ENCODE data around the gene TRAPPC14.

- TF ChIP-seq, protein P1, sequence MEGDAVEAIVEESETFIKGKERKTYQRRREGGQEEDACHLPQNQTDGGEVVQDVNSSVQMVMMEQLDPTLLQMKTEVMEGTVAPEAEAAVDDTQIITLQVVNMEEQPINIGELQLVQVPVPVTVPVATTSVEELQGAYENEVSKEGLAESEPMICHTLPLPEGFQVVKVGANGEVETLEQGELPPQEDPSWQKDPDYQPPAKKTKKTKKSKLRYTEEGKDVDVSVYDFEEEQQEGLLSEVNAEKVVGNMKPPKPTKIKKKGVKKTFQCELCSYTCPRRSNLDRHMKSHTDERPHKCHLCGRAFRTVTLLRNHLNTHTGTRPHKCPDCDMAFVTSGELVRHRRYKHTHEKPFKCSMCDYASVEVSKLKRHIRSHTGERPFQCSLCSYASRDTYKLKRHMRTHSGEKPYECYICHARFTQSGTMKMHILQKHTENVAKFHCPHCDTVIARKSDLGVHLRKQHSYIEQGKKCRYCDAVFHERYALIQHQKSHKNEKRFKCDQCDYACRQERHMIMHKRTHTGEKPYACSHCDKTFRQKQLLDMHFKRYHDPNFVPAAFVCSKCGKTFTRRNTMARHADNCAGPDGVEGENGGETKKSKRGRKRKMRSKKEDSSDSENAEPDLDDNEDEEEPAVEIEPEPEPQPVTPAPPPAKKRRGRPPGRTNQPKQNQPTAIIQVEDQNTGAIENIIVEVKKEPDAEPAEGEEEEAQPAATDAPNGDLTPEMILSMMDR (IDR thresholded peaks at IDR 0.05 in 2 of 3, conservative IDR thresholded peaks at IDR 0.05 in 1 of 3; ENCODE audit: insufficient read depth in 2 of 3, low read depth in 1 of 3, low read length in 3 of 3): no peak
- TF ChIP-seq, protein P2, sequence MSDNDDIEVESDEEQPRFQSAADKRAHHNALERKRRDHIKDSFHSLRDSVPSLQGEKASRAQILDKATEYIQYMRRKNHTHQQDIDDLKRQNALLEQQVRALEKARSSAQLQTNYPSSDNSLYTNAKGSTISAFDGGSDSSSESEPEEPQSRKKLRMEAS (CRISPR knock-in tag; IDR thresholded peaks at IDR 0.05): no peak
- TF ChIP-seq FOXP4 (CRISPR knock-in tag; IDR thresholded peaks at IDR 0.05; ENCODE audit: borderline replicate concordance) (no peak), EGR1 (conservative IDR thresholded peaks at IDR 0.05) (no peak), NR2C1 (IDR thresholded peaks at IDR 0.05) (no peak), NR2C1 (tag; IDR thresholded peaks at IDR 0.05) (no peak), PHB2 (IDR thresholded peaks at IDR 0.05; ENCODE audit: low read depth) (no peak), MAFG (tag; conservative IDR thresholded peaks at IDR 0.05) (no peak), E2F6 (IDR thresholded peaks at IDR 0.05; ENCODE audit: borderline replicate concordance in 1 of 2, extremely low read depth in 1 of 2, insufficient read depth in 1 of 2, insufficient read length in 1 of 2, low read depth in 1 of 2, low read length in 1 of 2, poor library complexity in 1 of 2, severe bottlenecking in 1 of 2) (no peak), HMG20B (CRISPR knock-in tag; IDR thresholded peaks at IDR 0.05) (no peak), ATF3 (IDR thresholded peaks at IDR 0.05) (no peak), ATF3 (CRISPR knock-in tag; conservative IDR thresholded peaks at IDR 0.05) (no peak), PRMT5 (CRISPR knock-in tag; IDR thresholded peaks at IDR 0.05) (no peak)
Observed at GRCh38 chr7:100173806-100174495, 15.4 kb upstream of the TRAPPC14 start.
